NCI-H2227 (cell line): ENCODE results near the gene KBTBD2.
"Not testable (repeated sequence)": the region's sequence is repeated elsewhere in the genome, so short reads cannot be mapped to it uniquely, and the experiment has no call there.

Experiments
- DNase-seq: peaks from one replicate; lab custom pipeline; 2025; ENCODE audit not compliant: unreplicated experiment; lab: John Stamatoyannopoulos, UW

The KBTBD2 gene

GRCh38 chr7:32891043-32891799 lies at the start of gene KBTBD2:
Gene KBTBD2 (minus strand): TSS chr7:32891760. CDS start chr7:32879604, 12,156 bp downstream.
- DNase-seq: peak; percentile 92

- DNase-seq: no peak
Measured at GRCh38 chr7:32941181-32941580, 49.6 kb upstream of the KBTBD2 start.

DNA sequence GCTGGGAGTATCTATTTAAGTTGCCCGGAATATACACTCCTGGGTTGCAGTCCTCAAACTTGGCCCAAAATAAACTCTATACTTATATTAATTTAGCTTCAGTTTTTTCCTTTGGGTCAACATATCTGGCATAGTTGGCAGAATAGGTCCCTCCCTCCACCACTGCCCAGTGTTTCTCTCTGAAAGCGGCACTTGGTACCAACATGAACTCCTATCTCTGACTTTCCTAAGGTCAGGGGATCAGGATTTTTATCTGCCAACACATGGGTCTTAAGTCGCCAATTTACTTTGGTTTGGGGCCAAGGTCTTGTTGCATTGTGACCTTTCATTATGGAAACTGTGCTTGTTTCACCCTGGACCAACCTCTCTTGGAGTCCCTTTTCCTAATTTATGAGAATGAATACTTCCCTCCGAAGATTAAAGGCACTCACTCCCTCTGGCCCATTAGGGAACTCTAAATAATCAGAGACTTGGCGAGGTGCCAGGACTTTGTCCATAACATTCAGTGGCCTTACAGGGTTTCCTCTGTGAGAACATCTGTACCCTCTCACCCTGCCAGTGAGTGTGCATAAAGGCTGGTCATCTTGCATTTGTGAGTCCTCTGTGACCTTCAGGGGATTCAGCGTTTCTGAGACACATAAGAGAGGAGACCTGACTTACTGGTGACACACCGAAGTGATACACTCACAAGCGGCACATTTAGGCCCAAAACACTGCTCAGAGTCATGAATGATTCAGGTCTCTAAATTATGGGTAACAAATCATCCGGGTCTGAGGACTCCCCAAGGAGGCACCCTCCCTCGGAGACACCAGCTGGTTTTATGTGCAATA lies 46.0 kb upstream of the KBTBD2 start:
- peak; percentile 52 for DNase-seq

- DNase-seq: no peak
Measured at GRCh38 chr7:32936689-32937088, 45.1 kb upstream of the KBTBD2 start.

- no peak for DNase-seq
Measured at GRCh38 chr7:32935558-32935957, 44.0 kb upstream of the KBTBD2 start.

DNA sequence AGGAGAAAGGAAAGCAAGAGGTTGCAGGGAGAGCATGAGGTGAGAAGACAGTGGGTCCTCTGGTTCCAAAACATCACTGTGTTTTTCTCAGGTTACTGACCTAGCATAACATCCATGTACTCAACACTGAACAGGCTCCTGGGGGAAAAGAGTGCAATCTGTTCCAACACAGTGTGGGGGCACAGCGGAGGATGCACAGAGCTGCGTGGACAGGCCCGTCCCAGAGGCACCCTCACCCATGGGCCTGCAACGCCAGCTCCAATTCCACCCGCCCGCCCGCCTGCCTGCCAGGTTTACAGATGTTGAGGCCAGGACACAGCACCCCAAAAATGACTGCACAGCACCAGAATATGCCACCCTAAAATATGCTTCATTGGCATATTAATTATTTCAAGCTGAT lies 38.8 kb upstream of the KBTBD2 start:
- no peak for DNase-seq

- DNase-seq: no peak
Measured at GRCh38 chr7:32929430-32930143, 38.0 kb upstream of the KBTBD2 start.

- DNase-seq: no peak
Measured at GRCh38 chr7:32928785-32929298, 37.3 kb upstream of the KBTBD2 start.

GRCh38 chr7:32921896-32922295 lies 30.3 kb upstream of the KBTBD2 start:
- no peak for DNase-seq

GRCh38 chr7:32916994-32917393 lies 25.4 kb upstream of the KBTBD2 start:
- DNase-seq: not testable (repeated sequence)

DNA sequence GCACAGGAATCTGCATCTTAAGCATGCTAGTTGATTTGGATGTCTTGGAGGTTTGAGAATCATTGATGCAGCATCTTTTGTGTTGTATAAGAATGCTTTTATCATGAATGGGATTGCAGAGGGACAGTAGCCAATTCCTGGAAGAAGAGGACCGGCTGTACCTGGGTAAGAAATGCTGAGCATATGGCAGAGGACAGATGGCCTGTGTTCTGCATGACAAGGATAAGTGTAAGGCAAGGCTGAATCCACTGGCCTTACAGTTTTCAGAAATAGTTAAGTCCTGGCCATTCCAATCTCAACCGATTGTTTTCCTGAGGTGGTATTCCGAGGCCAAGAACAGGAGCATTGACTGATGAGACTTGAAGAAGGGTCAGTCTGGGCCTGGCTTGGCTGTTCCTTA lies 24.4 kb upstream of the KBTBD2 start:
- no peak for DNase-seq

DNA sequence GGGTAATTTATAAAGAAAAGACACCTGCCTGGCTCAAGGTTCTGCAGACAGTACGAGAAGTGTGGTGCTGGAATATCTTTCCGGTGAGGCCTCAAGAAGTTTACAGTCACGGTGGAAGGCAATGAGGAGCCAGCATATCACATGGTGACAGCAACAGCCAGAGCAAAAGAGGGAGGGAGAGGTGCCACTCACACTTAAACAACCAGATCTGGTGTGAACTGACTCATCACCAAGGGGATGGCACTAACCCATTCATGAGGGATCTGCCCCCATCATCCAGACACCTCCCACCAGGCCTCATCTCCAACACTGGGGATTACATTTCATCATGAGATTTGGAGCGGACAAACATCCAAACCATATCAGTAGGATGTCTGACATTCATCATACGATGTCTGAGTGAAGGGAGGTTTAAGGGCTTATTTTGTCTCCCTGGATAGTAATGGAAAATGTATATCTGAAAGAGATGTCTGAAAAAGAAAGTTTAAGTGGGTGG lies 23.5 kb upstream of the KBTBD2 start:
- DNase-seq: no peak

- DNase-seq: no peak
Measured at GRCh38 chr7:32914184-32914583, 22.6 kb upstream of the KBTBD2 start.

DNA sequence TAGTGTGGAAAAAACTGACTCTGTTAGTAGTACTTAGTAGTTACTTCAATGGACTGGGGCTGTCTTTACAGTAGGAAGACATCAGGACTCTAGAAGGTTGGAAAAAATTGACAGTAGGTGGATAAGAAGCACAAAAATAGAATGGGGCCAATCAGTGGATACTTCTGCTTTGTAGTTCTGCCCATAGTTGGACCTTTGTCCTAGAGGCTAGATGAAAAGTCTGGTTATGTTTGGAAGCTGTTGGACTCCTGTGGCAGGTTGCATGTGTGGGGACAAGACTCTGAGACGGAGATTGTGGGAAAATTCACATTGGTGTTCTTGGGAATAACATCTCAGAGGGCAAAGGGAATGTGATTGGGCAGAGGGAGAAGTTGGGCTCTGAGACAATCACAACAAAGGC lies 18.6 kb upstream of the KBTBD2 start:
- no peak for DNase-seq

GRCh38 chr7:32905175-32905662 lies 13.7 kb upstream of the KBTBD2 start:
- no peak for DNase-seq

DNA sequence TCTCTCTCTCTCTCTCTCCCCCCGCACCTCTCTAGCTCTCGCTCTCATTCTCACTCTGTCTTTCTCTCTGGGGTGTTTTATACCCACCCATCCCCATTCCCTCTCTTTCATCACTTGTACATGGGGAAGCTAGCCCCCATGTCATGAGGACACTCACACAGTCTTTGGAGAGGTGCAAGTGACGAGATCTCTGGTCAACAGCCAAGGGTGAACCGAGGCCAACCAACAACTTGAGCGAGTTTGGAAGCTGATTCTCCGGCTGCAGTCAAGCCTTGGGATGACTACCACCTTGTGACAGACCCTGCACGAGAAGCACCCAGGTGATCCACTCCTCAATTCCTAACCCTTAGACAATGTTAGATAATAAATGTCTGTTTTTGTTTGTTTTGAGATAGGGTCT lies 10.1 kb upstream of the KBTBD2 start:
- DNase-seq: no peak

- no peak for DNase-seq
Measured at GRCh38 chr7:32900433-32900995, 9.0 kb upstream of the KBTBD2 start.

GRCh38 chr7:32897376-32897775 lies 5.8 kb upstream of the KBTBD2 start:
- not testable (repeated sequence) for DNase-seq

- DNase-seq: no peak
Measured at GRCh38 chr7:32896564-32897347, 5.2 kb upstream of the KBTBD2 start.

DNA sequence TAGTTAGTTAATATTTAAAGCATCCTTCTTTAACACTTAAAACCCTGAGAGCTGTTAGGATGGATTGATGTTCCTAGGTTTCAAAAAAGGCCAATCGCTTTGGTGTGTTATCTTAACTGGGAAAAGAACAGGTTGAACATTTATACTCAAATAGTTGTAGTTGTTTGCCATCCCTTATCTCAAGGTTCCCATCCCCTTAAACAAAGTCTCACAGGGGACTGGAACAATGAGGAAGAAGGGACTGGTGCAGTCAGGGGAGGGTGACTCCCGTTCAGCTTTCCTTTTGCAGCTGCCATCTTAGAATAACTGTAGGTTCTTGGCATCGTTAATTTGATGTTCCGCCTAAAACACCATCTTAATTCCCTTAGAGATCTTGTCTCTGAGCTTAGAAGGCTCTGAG lies 2.6 kb upstream of the KBTBD2 start:
- DNase-seq: no peak
